COR-L47 (cell line): ENCODE data around the gene TM9SF4.

Experiments
- DNase-seq: peaks from one replicate; lab custom pipeline; 2025; lab: John Stamatoyannopoulos, UW

TM9SF4 gene

DNA sequence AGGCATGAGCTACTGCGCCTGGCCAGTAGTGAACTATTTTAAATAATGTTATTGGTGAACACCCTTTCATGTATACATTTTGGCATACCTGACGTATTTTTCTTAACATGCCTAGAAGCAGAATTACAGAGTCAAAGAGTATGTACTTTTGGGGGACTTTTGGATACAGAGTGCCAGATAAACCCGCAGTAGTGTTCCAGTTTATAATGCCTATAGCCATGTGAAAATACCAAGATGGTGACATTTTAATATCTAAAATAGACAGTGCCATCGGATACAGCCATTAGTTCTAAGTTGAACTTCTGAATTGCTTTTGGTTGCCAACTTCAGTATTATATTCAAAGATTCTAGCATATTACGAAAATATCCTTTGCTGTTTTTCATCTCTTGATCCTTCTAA is 20.3 kb downstream of the TM9SF4 start:
- no peak for DNase-seq

- no peak for DNase-seq
These were observed 20.8 kb downstream of the TM9SF4 start for GRCh38 chr20:32130352-32130751.

DNA sequence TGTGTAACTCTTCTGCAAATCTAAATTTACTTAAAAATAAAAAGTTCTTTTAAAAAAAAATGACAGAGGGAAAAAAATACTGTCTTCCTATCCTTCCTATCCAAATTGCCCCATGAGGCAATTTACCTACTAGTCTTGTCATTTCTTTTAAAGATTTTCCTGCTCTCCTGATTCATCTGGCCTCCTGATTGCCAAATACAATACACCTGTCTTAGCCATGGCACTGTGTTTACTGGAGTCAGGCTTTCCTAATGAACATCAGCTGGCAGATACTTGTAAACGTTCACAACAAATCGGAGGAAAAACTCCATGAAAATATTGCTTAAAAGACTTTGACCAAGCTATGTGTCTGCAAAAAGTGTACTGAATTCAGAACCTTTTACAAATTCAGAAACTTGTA is 21.5 kb downstream of the TM9SF4 start:
- DNase-seq: no peak

GRCh38 chr20:32132911-32133549 is 23.5 kb downstream of the TM9SF4 start:
- no peak for DNase-seq

DNA sequence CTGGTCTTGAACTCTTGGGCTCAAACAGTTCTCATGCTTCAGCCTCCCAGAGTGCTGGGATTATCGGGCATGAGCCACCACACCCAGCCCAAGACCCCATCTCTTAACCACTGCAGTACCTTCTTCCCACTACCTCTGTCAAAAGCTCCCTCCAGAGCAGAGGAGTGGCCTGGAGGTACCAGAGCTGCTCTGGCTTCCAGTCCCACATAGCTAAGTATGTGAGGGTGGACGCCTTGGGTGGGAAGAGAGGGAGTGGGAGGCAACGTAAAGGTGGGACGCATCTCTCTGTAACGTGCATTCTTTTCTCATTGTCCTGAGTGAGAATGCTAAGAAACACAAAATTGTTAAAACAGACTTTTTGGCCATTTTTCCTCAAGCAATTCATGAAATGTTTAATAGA is 24.5 kb downstream of the TM9SF4 start:
- no peak for DNase-seq

- DNase-seq: no peak
These were observed 26.5 kb downstream of the TM9SF4 start for GRCh38 chr20:32135983-32136515.

DNA sequence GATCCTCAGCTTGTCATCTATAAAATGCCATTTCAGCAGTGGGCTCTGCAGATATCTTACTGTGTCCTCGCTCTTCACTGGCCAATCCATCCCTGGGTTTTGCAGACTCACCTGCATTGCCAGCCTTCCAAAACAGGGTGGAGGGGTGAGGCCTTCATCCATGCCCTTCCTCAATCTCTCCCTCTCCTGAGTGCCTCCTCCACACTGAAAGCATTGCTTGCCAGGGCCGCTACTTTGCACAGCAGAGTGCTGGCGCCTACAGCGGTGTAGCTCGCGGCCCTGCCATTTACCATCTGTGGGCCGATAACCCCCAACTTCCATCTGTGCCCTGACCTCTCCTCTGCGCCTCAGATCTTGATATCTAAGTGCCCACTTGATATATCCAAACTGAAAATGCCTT is 29.4 kb downstream of the TM9SF4 start:
- no peak for DNase-seq

GRCh38 chr20:32139947-32140346 is 30.4 kb downstream of the TM9SF4 start:
- no peak for DNase-seq

DNA sequence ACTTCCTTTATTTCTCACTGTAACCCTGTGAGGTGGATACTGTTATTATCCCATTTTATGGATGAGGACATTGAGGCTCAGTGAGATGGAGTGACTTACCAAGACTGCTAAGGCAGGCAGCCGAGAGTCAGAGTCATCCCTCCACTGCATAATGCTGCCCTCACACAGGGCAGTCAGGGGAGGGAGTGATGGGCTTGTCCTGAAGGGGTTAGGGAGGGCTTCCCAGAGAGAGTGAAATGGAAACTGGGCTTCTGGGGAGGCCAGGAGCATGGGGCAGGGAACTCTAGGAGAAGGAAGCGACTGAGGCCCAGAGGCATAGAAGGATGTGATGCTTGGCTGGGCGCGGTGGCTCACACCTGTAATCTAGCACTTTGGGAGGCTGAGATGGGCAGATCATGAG is 31.1 kb downstream of the TM9SF4 start:
- DNase-seq: no peak

DNA sequence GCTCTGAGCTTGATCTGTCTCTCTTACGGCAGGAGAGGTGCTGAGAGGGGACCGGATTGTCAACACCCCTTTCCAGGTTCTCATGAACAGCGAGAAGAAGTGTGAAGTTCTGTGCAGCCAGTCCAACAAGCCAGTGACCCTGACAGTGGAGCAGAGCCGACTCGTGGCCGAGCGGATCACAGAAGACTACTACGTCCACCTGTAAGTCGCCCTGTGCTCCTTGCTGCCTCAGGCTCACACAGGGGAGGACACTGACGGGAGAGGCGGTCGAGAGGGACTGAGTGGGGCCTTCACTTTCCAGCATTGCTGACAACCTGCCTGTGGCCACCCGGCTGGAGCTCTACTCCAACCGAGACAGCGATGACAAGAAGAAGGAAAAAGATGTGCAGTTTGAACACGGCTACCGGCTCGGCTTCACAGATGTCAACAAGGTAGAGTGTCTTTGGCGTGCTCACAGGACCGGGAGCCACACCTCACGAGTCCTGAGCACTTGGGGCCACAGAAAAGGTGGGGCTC is 32.0 kb downstream of the TM9SF4 start:
- DNase-seq: no peak

- no peak for DNase-seq
These were observed 32.6 kb downstream of the TM9SF4 start for GRCh38 chr20:32142088-32142487.

GRCh38 chr20:32142991-32143390 is 33.5 kb downstream of the TM9SF4 start:
- DNase-seq: no peak

GRCh38 chr20:32144898-32145662 is 35.6 kb downstream of the TM9SF4 start:
- DNase-seq: no peak

DNA sequence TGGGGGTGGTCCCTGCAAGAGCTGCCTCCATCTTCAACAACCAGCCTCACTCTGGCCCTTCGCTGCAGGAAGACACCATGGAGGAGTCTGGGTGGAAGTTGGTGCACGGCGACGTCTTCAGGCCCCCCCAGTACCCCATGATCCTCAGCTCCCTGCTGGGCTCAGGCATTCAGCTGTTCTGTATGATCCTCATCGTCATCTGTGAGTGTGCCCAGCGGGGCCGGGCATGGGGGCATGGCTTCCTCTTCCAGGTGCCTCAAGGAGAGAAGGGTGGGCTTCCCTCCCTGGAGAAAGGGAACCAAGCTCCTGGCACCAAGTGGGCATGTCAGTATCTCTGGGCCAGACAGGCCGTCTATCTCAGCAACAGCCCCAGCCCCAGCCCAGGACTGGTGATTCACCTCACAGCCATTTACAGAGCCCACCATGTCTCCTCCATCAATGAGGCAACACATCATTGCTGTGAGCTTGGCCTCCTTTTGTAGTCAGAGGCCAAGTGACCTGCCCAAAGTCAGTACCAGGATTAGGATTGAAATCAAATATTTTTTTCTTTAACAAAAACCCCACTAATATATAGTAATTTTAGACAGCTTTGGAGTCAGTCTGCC is 40.2 kb downstream of the TM9SF4 start:
- DNase-seq: no peak

GRCh38 chr20:32150291-32150848 is 40.9 kb downstream of the TM9SF4 start:
- DNase-seq: no peak

- no peak for DNase-seq
These were observed 43.1 kb downstream of the TM9SF4 start for GRCh38 chr20:32152421-32153155.

- DNase-seq: no peak
These were observed 43.7 kb downstream of the TM9SF4 start for GRCh38 chr20:32153156-32153665.

DNA sequence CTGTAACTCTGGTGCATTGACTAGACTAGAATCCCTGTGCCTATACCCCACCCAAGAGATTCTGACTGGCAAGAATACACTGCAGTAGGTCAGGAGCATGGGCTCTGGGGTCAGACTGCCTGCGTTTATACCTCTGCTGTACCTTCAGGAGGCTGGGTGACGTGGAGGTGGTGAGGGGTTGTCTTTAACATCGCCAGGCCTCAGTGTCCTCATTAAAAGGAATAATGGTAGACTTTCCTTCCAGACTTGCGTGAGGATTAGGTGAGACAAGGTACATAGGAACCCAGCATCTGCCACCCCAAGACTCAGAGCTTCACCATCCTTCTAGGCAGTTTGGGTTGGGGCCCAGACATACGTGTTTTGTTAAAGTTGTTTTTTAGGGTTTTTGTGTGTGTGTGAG is 44.3 kb downstream of the TM9SF4 start:
- no peak for DNase-seq

- peak; percentile 16 for DNase-seq
These were observed 45.8 kb downstream of the TM9SF4 start for GRCh38 chr20:32155017-32155981.

GRCh38 chr20:32157611-32158010 is 48.1 kb downstream of the TM9SF4 start:
- no peak for DNase-seq
